Kidney tubule cell (primary cell): ENCODE measurements around the gene NOL6.
"Not testable (repeated sequence)": the region's sequence is repeated elsewhere in the genome, so short reads cannot be mapped to it uniquely, and the experiment has no call there.

Experiments
- DNase-seq: peaks from one replicate; pipeline ENCODE4 v3.0.0-alpha.2; 2018; ENCODE audit warnings: low spot score

The NOL6 gene

GRCh38 chr9:33471361-33471760, 2.4 kb downstream of the NOL6 start:
- no peak for DNase-seq

GRCh38 chr9:33469891-33470290, 3.8 kb downstream of the NOL6 start:
- DNase-seq = no peak

GRCh38 chr9:33468797-33469621, 4.7 kb downstream of the NOL6 start:
- no peak for DNase-seq

- DNase-seq = no peak
These were observed 5.5 kb downstream of the NOL6 start for GRCh38 chr9:33468215-33468730.

GRCh38 chr9:33467526-33467925, 6.2 kb downstream of the NOL6 start:
- no peak for DNase-seq

GRCh38 chr9:33466565-33467495, 6.9 kb downstream of the NOL6 start:
- peak; percentile 52 for DNase-seq

- DNase-seq = no peak
These were observed 7.8 kb downstream of the NOL6 start for GRCh38 chr9:33465596-33466564.

GRCh38 chr9:33465096-33465495, 8.6 kb downstream of the NOL6 start:
- DNase-seq = no peak

- no peak for DNase-seq
These were observed 9.6 kb downstream of the NOL6 start for GRCh38 chr9:33464045-33464636.

GRCh38 chr9:33463151-33463550, 10.6 kb downstream of the NOL6 start:
- DNase-seq = no peak

- no peak for DNase-seq
These were observed 12.2 kb downstream of the NOL6 start for GRCh38 chr9:33461492-33461891.

GRCh38 chr9:33460854-33461253, 12.9 kb downstream of the NOL6 start:
- DNase-seq = no peak

GRCh38 chr9:33459115-33459514, 14.6 kb downstream of the NOL6 start:
- DNase-seq = no peak

- DNase-seq = peak; percentile 88
These were observed 15.3 kb downstream of the NOL6 start for GRCh38 chr9:33458444-33458843.

- DNase-seq = no peak
These were observed 17.8 kb downstream of the NOL6 start for GRCh38 chr9:33455945-33456344.

- DNase-seq = not testable (repeated sequence)
These were observed 18.3 kb downstream of the NOL6 start for GRCh38 chr9:33455456-33455855.

GRCh38 chr9:33454661-33455026, 19.1 kb downstream of the NOL6 start:
- not testable (repeated sequence) for DNase-seq

GRCh38 chr9:33453999-33454660, 19.6 kb downstream of the NOL6 start:
- DNase-seq = no peak

- no peak for DNase-seq
These were observed 20.4 kb downstream of the NOL6 start for GRCh38 chr9:33453286-33453860.

GRCh38 chr9:33452828-33453271, 20.9 kb downstream of the NOL6 start:
- peak; percentile 87 for DNase-seq
